ENCODE data around the gene WDR77.

WDR77 gene

GRCh38 chr1:111442457-111442856 is 6.6 kb downstream of the WDR77 start:
- Mint-ChIP-seq H3K4me3 (no peak overlapping the region), H3K27ac (no peak overlapping the region), H3K36me3 (ENCODE audit: low read depth) (peaks cover 61% of the 10 kb centered on the region), H3K4me1 (peaks cover 14% of the 10 kb centered on the region), H3K9me3 (no peaks in the 10 kb centered on the region), H3K27me3 (ENCODE audit: low read depth) (no peaks in the 10 kb centered on the region)
- no peak for TF ChIP-seq CTCF (IDR thresholded peaks at IDR 0.05; ENCODE audit: unreplicated experiment in 3 of 3)

- no peak overlapping the region for H3K27ac Mint-ChIP-seq
- no peaks in the 10 kb centered on the region for H3K27me3 Mint-ChIP-seq (ENCODE audit: low read depth)
- peak; percentile 46 to 48 (median 48) for TF ChIP-seq CTCF (IDR thresholded peaks at IDR 0.05; ENCODE audit: unreplicated experiment in 3 of 3)
- H3K4me1 Mint-ChIP-seq = peaks cover 6% of the 10 kb centered on the region
- H3K36me3 Mint-ChIP-seq (ENCODE audit: low read depth) = peaks cover 61% of the 10 kb centered on the region
- no peaks in the 10 kb centered on the region for H3K9me3 Mint-ChIP-seq
- H3K4me3 Mint-ChIP-seq = no peak overlapping the region
These were observed 7.4 kb downstream of the WDR77 start for GRCh38 chr1:111441573-111442192.

- Mint-ChIP-seq H3K4me3 (no peak overlapping the region), H3K4me1 (no peaks in the 10 kb centered on the region), H3K36me3 (ENCODE audit: low read depth) (peaks cover 53% of the 10 kb centered on the region), H3K27me3 (ENCODE audit: low read depth) (no peaks in the 10 kb centered on the region), H3K9me3 (no peaks in the 10 kb centered on the region), H3K27ac (no peak overlapping the region)
- no peak for TF ChIP-seq CTCF (IDR thresholded peaks at IDR 0.05; ENCODE audit: unreplicated experiment in 3 of 3)
These were observed 9.3 kb downstream of the WDR77 start for GRCh38 chr1:111439461-111440351.

- Mint-ChIP-seq H3K9me3 (no peaks in the 10 kb centered on the region), H3K4me3 (no peak overlapping the region), H3K27me3 (ENCODE audit: low read depth) (no peaks in the 10 kb centered on the region), H3K36me3 (ENCODE audit: low read depth) (peaks cover 26% of the 10 kb centered on the region), H3K27ac (no peak overlapping the region), H3K4me1 (no peaks in the 10 kb centered on the region)
- TF ChIP-seq CTCF (IDR thresholded peaks at IDR 0.05; ENCODE audit: unreplicated experiment in 3 of 3) = no peak
These were observed 12.3 kb downstream of the WDR77 start for GRCh38 chr1:111436726-111437125.

- Mint-ChIP-seq H3K27ac (peak overlapping the region; percentile 14 to 81 (median 48)), H3K36me3 (ENCODE audit: low read depth) (no peaks in the 10 kb centered on the region), H3K9me3 (no peaks in the 10 kb centered on the region), H3K4me1 (no peaks in the 10 kb centered on the region), H3K4me3 (no peak overlapping the region), H3K27me3 (ENCODE audit: low read depth) (no peaks in the 10 kb centered on the region)
- no peak for TF ChIP-seq CTCF (IDR thresholded peaks at IDR 0.05; ENCODE audit: unreplicated experiment in 3 of 3)
These were observed 24.8 kb downstream of the WDR77 start for GRCh38 chr1:111424281-111424680.

Measured in nephron (organoid).